K562 (cell line): ENCODE results near the gene POP7. TPM values are rescaled to one million over a fixed set of nuclear protein-coding genes. Genes with fewer than 3 reads are reported as not detected.

Experiments used
- FOXJ3 ChIP-seq: sonication (generic); formaldehyde crosslinking; IDR thresholded peaks from 2 replicates; pipeline ENCODE4 v1.4.0; 2020; ENCODE audit warnings: mild to moderate bottlenecking, missing genetic modification reagents
- FOXK2 ChIP-seq, 2 experiments: fragments of 450-650 bp; IDR thresholded peaks in 1 of 2; conservative IDR thresholded peaks in 1 of 2; 2 replicates each; pipeline ENCODE4 v1.6.1; 2016; ENCODE audit warnings: low read depth in 2 of 2, mild to moderate bottlenecking in 1 of 2
- GTF3C2 ChIP-seq: IDR thresholded peaks from 3 replicates; pipeline ENCODE4 v1.6.1; 2011; ENCODE audit warnings: borderline replicate concordance, mild to moderate bottlenecking, moderate library complexity; ENCODE audit not compliant: insufficient read length; ENCODE audit errors: extremely low read depth
- HDAC6 ChIP-seq: IDR thresholded peaks from 2 replicates; pipeline ENCODE4 v1.6.1; 2012; ENCODE audit warnings: low read depth, mild to moderate bottlenecking, control low read depth, inconsistent platforms, low read length, moderate library complexity
- LCOR ChIP-seq: sonication (generic); formaldehyde crosslinking; IDR thresholded peaks from 2 replicates; pipeline ENCODE4 v1.8.0; 2022; ENCODE audit warnings: mild to moderate bottlenecking, missing genetic modification reagents
- MEIS2 ChIP-seq: fragments of 450-650 bp; IDR thresholded peaks from 2 replicates; pipeline ENCODE4 v1.6.1; 2014; ENCODE audit warnings: mild to moderate bottlenecking; ENCODE audit not compliant: partially characterized antibody
- MYNN ChIP-seq, 2 experiments: sonication (generic); formaldehyde crosslinking in 1 of 2; IDR thresholded peaks; 2 replicates each; pipeline versions ENCODE4 v1.5.0 to v1.6.1; 2016 to 2020; ENCODE audit warnings: antibody characterized with exemption in 1 of 2, missing genetic modification reagents in 1 of 2
- NR2C1 ChIP-seq, 2 experiments: fragments of 450-650 bp; IDR thresholded peaks; 2 replicates each; pipeline ENCODE4 v1.6.1; 2017; ENCODE audit warnings: mild to moderate bottlenecking in 2 of 2, antibody characterized with exemption in 1 of 2, inconsistent platforms in 1 of 2, missing compliant biosample characterization in 1 of 2, missing genetic modification characterization in 1 of 2
- PHF20 ChIP-seq: fragments of 450-650 bp; IDR thresholded peaks from 2 replicates; pipeline ENCODE4 v1.6.1; 2018; ENCODE audit not compliant: partially characterized antibody
- RFX1 ChIP-seq: fragments of 450-650 bp; IDR thresholded peaks from 2 replicates; pipeline ENCODE4 v1.6.1; 2016; ENCODE audit warnings: mild to moderate bottlenecking, moderate library complexity
- RFX5 ChIP-seq: IDR thresholded peaks from 2 replicates; pipeline ENCODE4 v1.6.1; 2011; ENCODE audit warnings: low read depth, mild to moderate bottlenecking, improper control_type of control experiment, low read length
- SIN3A ChIP-seq, 2 experiments: fragments of 150-350 bp in 1 of 2; IDR thresholded peaks; 2 replicates each; pipeline ENCODE4 v1.6.1; 2011 to 2016; ENCODE audit warnings: borderline replicate concordance in 2 of 2, low read depth in 2 of 2, low read length in 2 of 2, mild to moderate bottlenecking in 2 of 2, moderate library complexity in 2 of 2; ENCODE audit not compliant: control insufficient read depth in 1 of 2
- SIRT6 ChIP-seq: IDR thresholded peaks from one replicate; pipeline ENCODE4 v1.6.1; 2012; ENCODE audit warnings: low read depth, mild to moderate bottlenecking, control low read depth, inconsistent platforms, low read length, moderate library complexity
- THAP7 ChIP-seq: fragments of 250-450 bp; sonication (Bioruptor Pico); IDR thresholded peaks from 2 replicates; pipeline ENCODE4 v1.5.0; 2021
- UBTF ChIP-seq, 2 experiments: IDR thresholded peaks; 2 replicates each; pipeline ENCODE4 v1.6.1; 2012; ENCODE audit warnings: improper control_type of control experiment in 2 of 2, low read depth in 2 of 2, low read length in 2 of 2, borderline replicate concordance in 1 of 2
- ZBTB7A ChIP-seq: IDR thresholded peaks from 2 replicates; pipeline ENCODE4 v1.6.1; 2011; ENCODE audit warnings: low read depth, mild to moderate bottlenecking, low read length, moderate library complexity, borderline replicate concordance; ENCODE audit not compliant: control insufficient read depth
- ZC3H11A ChIP-seq: IDR thresholded peaks from 2 replicates; pipeline ENCODE4 v1.6.1; 2012; ENCODE audit warnings: low read depth, low read length, improper control_type of control experiment
- ZNF134 ChIP-seq: fragments of 250-450 bp; sonication (Bioruptor Pico); conservative IDR thresholded peaks from 2 replicates; pipeline ENCODE4 v1.4.0; 2020
- ZNF175 ChIP-seq: fragments of 200-800 bp; sonication (Bioruptor generic); IDR thresholded peaks from 2 replicates; pipeline ENCODE4 v1.6.1; 2016; ENCODE audit warnings: low read depth, mild to moderate bottlenecking, missing genetic modification characterization, missing compliant biosample characterization
- ZNF280B ChIP-seq: fragments of 250-450 bp; sonication (Bioruptor Pico); IDR thresholded peaks from 2 replicates; pipeline ENCODE4 v1.5.1; 2021; ENCODE audit warnings: mild to moderate bottlenecking
- ZSCAN29 ChIP-seq: fragments of 450-650 bp; IDR thresholded peaks from 2 replicates; pipeline ENCODE4 v1.6.1; 2017
- polyA plus RNA-seq, 8 experiments: library from polyadenylated mRNA; depleted of rRNA in 4 of 8; stranded (reverse) in 5 of 8; unstranded in 3 of 8; fragments of >200 nt; fragmentation: Nextera tagmentation in 2 of 8; fragmentation: Illumina TruSeq in 1 of 8; extraction: Ambion mirVana in 2 of 8; extraction: Trizol in 1 of 8; gene quantifications; 2 replicates each; pipeline versions ENCODE4 v1.2.1 to v1.2.3, GENCODE V29; 2011 to 2014; ENCODE audit warnings: inconsistent platforms in 1 of 8, missing spikeins in 1 of 8
- total RNA-seq, 7 experiments: library from RNA; depleted of rRNA in 6 of 7; stranded (reverse); fragments of >200 nt in 6 of 7; fragmentation: Illumina TruSeq in 2 of 7; extraction: Trizol in 2 of 7; gene quantifications; 2 replicates each; pipeline versions ENCODE4 v1.2.1 to v1.2.3, GENCODE V29; 2011 to 2021; ENCODE audit warnings: low replicate concordance in 1 of 7

Gene POP7
- total and polyA plus RNA-seq, 9 of the 15 experiments (the other 6 are each of a cell fraction or from before 2014, with no cell fraction given), result 11.5 to 163 (median 68.9) TPM

GRCh38 chr7:100675105-100675451, 30.8 kb upstream of the POP7 start (continued):
- TF ChIP-seq FOXK2 (conservative IDR thresholded peaks at IDR 0.05 in 1 of 2, IDR thresholded peaks at IDR 0.05 in 1 of 2; ENCODE audit: low read depth in 2 of 2) (no peak), PHF20 (no peak), ZBTB7A (no peak; the same call in 1 of the 2 replicates), RFX1 (no peak), ZC3H11A (no peak), FOXJ3 (CRISPR knock-in tag) (no peak), ZNF134 (CRISPR knock-in tag) (no peak), MYNN (IDR thresholded peaks at IDR 0.05) (no peak), MYNN (CRISPR knock-in tag; IDR thresholded peaks at IDR 0.05) (no peak), RFX5 (no peak), ZSCAN29 (no peak), LCOR (CRISPR knock-in tag) (no peak), GTF3C2 (no peak), THAP7 (CRISPR knock-in tag) (no peak), UBTF (IDR thresholded peaks at IDR 0.05; ENCODE audit: borderline replicate concordance in 1 of 2, low read depth in 2 of 2, low read length in 2 of 2) (peak; percentile 8 to 62; a peak in 3 of 4 replicates), NR2C1 (IDR thresholded peaks at IDR 0.05) (no peak), NR2C1 (tag; IDR thresholded peaks at IDR 0.05) (no peak), ZNF175 (CRISPR knock-in tag) (no peak), ZNF280B (CRISPR knock-in tag) (no peak), MEIS2 (no peak), SIN3A (IDR thresholded peaks at IDR 0.05; ENCODE audit: borderline replicate concordance in 2 of 2, control insufficient read depth in 1 of 2, low read depth in 2 of 2, low read length in 2 of 2) (0 out of 4 replicates have a peak, but pooled peaks of 1 of the 2 experiments have one; percentile 3), HDAC6 (no peak), SIRT6 (no peak)
